HEK293 (cell line): ENCODE measurements around the gene COX19.

ENCODE experiments used
- ATF2 ChIP-seq: fragments of 450-650 bp; formaldehyde crosslinking; IDR thresholded peaks from 2 replicates; pipeline ENCODE4 v1.5.1; 2016; ENCODE audit warnings: missing biosample characterization, missing genetic modification characterization, low read depth
- CTCF ChIP-seq: fragments of 450-650 bp; formaldehyde crosslinking; IDR thresholded peaks from 2 replicates; pipeline ENCODE4 v1.5.1; 2016; ENCODE audit warnings: missing biosample characterization, missing genetic modification characterization
- MYNN ChIP-seq: fragments of 450-650 bp; formaldehyde crosslinking; IDR thresholded peaks from 2 replicates; pipeline ENCODE4 v1.5.1; 2016; ENCODE audit warnings: missing biosample characterization, missing genetic modification characterization, borderline replicate concordance
- SCRT2 ChIP-seq: fragments of 450-650 bp; formaldehyde crosslinking; IDR thresholded peaks from 2 replicates; pipeline ENCODE4 v1.5.1; 2016; ENCODE audit warnings: missing biosample characterization, missing genetic modification characterization
- SP2 ChIP-seq: fragments of 450-650 bp; formaldehyde crosslinking; IDR thresholded peaks from 2 replicates; pipeline ENCODE4 v1.5.1; 2016; ENCODE audit warnings: missing biosample characterization, missing genetic modification characterization
- ZBTB11 ChIP-seq: fragments of 450-650 bp; formaldehyde crosslinking; conservative IDR thresholded peaks from 2 replicates; pipeline ENCODE4 v1.5.1; 2016; ENCODE audit warnings: low read depth, missing biosample characterization, missing genetic modification characterization
- ZNF174 ChIP-seq: fragments of 450-650 bp; formaldehyde crosslinking; IDR thresholded peaks from 2 replicates; pipeline ENCODE4 v1.5.0; 2017; ENCODE audit warnings: missing biosample characterization, mild to moderate bottlenecking, missing genetic modification characterization
- ZNF335 ChIP-seq: fragments of 450-650 bp; formaldehyde crosslinking; conservative IDR thresholded peaks from 2 replicates; pipeline ENCODE4 v1.5.1; 2016; ENCODE audit warnings: missing biosample characterization, missing genetic modification characterization
- ZNF518A ChIP-seq: fragments of 450-650 bp; formaldehyde crosslinking; conservative IDR thresholded peaks from 2 replicates; pipeline ENCODE4 v1.5.1; 2016; ENCODE audit warnings: low read depth, missing biosample characterization, missing genetic modification characterization
- ZNF701 ChIP-seq: fragments of 450-650 bp; formaldehyde crosslinking; IDR thresholded peaks from 2 replicates; pipeline ENCODE4 v1.5.1; 2016; ENCODE audit warnings: missing biosample characterization, missing genetic modification characterization
- ZNF747 ChIP-seq: fragments of 450-650 bp; formaldehyde crosslinking; IDR thresholded peaks from 2 replicates; pipeline ENCODE4 v1.5.1; 2016; ENCODE audit warnings: missing biosample characterization, missing genetic modification characterization

GRCh38 chr7:923108-924041 is 52.0 kb downstream of the COX19 start:
- TF ChIP-seq CTCF (tag by site-specific recombination) = no peak
- TF ChIP-seq ZNF335 = no peak
- TF ChIP-seq ZNF747 (tag by site-specific recombination) = no peak
- no peak for TF ChIP-seq MYNN
- TF ChIP-seq SCRT2 (tag by site-specific recombination) = no peak
- TF ChIP-seq SP2 (tag by site-specific recombination) = no peak
- no peak for TF ChIP-seq ZBTB11
- TF ChIP-seq ZNF518A (tag by site-specific recombination) = no peak
- no peak for TF ChIP-seq ATF2 (tag by site-specific recombination)
- no peak for TF ChIP-seq ZNF174 (tag by site-specific recombination)
- TF ChIP-seq ZNF701 (tag by site-specific recombination) = no peak
